Loucy (cell line): ENCODE measurements around the gene ZNF674.

Experiments used
- CTCF ChIP-seq: fragments of 200-600 bp; sonication (generic); conservative IDR thresholded peaks from 2 replicates; pipeline ENCODE4 v1.5.1; 2014; ENCODE audit warnings: mild to moderate bottlenecking, antibody characterized with exemption, low read length
- EZH2phosphoT487 ChIP-seq: fragments of 200-600 bp; IDR thresholded peaks from 2 replicates; pipeline ENCODE4 v1.6.1; 2018; ENCODE audit warnings: antibody characterized with exemption, mild to moderate bottlenecking, moderate library complexity, borderline replicate concordance

DNA sequence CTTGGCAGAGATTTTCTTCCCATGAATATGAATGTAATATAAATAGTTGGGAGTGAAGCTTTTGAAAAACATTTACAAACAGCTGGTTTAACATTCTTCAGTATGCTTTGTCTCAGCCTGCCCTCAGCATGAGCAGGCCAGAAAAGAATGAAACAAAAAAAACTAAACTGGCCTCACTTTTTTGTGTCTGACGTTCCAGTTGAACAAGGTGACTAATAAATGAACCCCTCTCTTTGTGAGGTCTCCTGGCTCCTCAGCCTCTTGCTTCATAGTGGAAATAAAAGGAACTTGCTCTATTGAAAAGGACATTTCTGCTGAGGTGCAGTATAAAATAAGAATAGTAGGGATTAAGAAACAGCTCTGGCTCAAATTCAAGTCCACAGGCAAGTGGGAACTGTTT, 37.7 kb upstream of the ZNF674 start:
- TF ChIP-seq CTCF (no peak), EZH2phosphoT487 (no peak)
